Fibroblast of lung (primary cell): ENCODE measurements around the gene FMN1. TPM values are rescaled to one million over a fixed set of nuclear protein-coding genes. Genes with fewer than 3 reads are reported as not detected.
A peak's percentile ranks its signal among the peaks of the same experiment; 100 is the strongest.

Source experiments
- DNase-seq, 2 donors: peaks; one replicate each; pipeline versions ENCODE4 v3.0.0 to v3.0.0-alpha.2; 2010; ENCODE audit warnings: low read depth in 2 of 2
- H2AFZ ChIP-seq: 2 replicates; pipeline ENCODE4 v1.5.1; 2012; ENCODE audit warnings: low read length, control low read depth, inconsistent platforms
- H3K27ac ChIP-seq: 2 replicates; pipeline ENCODE4 v1.5.1; 2011; ENCODE audit warnings: low read length, control low read depth; ENCODE audit not compliant: insufficient read depth
- H3K27me3 ChIP-seq: 2 replicates; pipeline ENCODE4 v1.5.1; 2011; ENCODE audit warnings: mild to moderate bottlenecking, low read length; ENCODE audit not compliant: control insufficient read depth, insufficient read depth
- H3K36me3 ChIP-seq: 2 replicates; pipeline ENCODE4 v1.5.1; 2011; ENCODE audit warnings: low read length; ENCODE audit not compliant: control insufficient read depth, insufficient read depth
- H3K4me1 ChIP-seq: 2 replicates; pipeline ENCODE4 v1.5.1; 2011; ENCODE audit warnings: low read length; ENCODE audit not compliant: control insufficient read depth, insufficient read depth; ENCODE audit errors: extremely low read depth
- H3K4me2 ChIP-seq: 2 replicates; pipeline ENCODE4 v1.5.1; 2011; ENCODE audit warnings: low read length, control low read depth; ENCODE audit not compliant: insufficient read depth; ENCODE audit errors: extremely low read depth
- H3K4me3 ChIP-seq, 4 experiments: fragments of 200-600 bp in 1 of 4; sonication (generic) in 1 of 4; replicated peaks in 1 of 4; 2 replicates each; pipeline ENCODE4 v1.5.1; 2011 to 2016; ENCODE audit warnings: low read length in 4 of 4, low read depth in 3 of 4, mild to moderate bottlenecking in 3 of 4, control low read depth in 2 of 4, inconsistent platforms in 1 of 4, mixed read lengths in 1 of 4; ENCODE audit not compliant: insufficient read depth in 1 of 4; ENCODE audit errors: control extremely low read depth in 1 of 4
- H3K79me2 ChIP-seq: 2 replicates; pipeline ENCODE4 v1.5.1; 2012; ENCODE audit warnings: mild to moderate bottlenecking, low read length, inconsistent platforms; ENCODE audit not compliant: control insufficient read depth, insufficient read depth
- H3K9ac ChIP-seq: 2 replicates; pipeline ENCODE4 v1.5.1; 2011; ENCODE audit warnings: mild to moderate bottlenecking, low read length, control low read depth; ENCODE audit not compliant: insufficient read depth
- H3K9me3 ChIP-seq: 2 replicates; pipeline ENCODE4 v1.5.1; 2012; ENCODE audit warnings: low read depth, low read length; ENCODE audit not compliant: control insufficient read depth, insufficient read depth
- H4K20me1 ChIP-seq: 2 replicates; pipeline ENCODE4 v1.5.1; 2011; ENCODE audit warnings: low read length; ENCODE audit not compliant: control insufficient read depth, insufficient read depth; ENCODE audit errors: extremely low read depth
- EZH2 ChIP-seq: IDR thresholded peaks from 2 replicates; pipeline ENCODE4 v1.5.1; 2012; ENCODE audit warnings: low read length, control low read depth, mild to moderate bottlenecking; ENCODE audit errors: missing control alignments
- polyA plus RNA-seq, 2 donors: library from polyadenylated mRNA; depleted of rRNA in 1 of 2; stranded (reverse) in 1 of 2; unstranded in 1 of 2; fragments of >200 nt; gene quantifications; 2 replicates each; pipeline ENCODE4 v1.2.1, GENCODE V29; 2011 to 2012; ENCODE audit warnings: missing spikeins in 1 of 2
- total RNA-seq: library from RNA; depleted of rRNA; stranded (reverse); fragments of >200 nt; gene quantifications from 2 replicates; pipeline ENCODE4 v1.2.1, GENCODE V29; 2014
- TF ChIP-seq, protein P1 (sequence below), 2 donors: IDR thresholded peaks in 1 of 2; conservative IDR thresholded peaks in 1 of 2; 1 replicate in 1 of 2; 2 replicates in 1 of 2; pipeline ENCODE4 v1.5.1; 2011 to 2012; ENCODE audit warnings: low read length in 2 of 2, control low read depth in 1 of 2, inconsistent platforms in 1 of 2, low read depth in 1 of 2, mild to moderate bottlenecking in 1 of 2

FMN1 gene
- total and polyA plus RNA-seq, 2 donors (not counting 1 experiment from before 2014, with no cell fraction given), result 7.5 to 43.8 TPM

DNA sequence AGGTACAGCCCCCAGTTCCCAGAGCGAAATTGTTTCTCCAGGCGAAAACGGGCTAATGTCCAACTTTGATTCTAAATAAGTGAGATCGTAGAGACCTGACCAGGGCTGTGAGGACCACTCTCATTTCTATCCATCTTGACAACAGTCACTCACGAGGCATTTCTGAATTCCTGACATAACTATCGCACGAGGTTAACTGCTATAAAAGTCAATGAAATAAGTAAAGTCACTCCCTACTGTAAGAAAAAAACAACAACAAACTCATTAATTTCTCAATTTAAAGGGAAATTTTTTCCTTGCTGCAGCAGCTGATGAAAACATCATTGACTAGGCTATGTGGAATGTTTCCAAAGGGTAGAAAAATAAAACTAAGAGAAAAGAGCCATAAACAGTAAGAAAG is 407.6 kb downstream of the FMN1 start:
- peaks cover 12% of the 10 kb centered on the region for H3K4me1 ChIP-seq
- H2AFZ ChIP-seq, result no peak overlapping the region
- H3K9me3 ChIP-seq, result no peaks in the 10 kb centered on the region
- H3K27ac ChIP-seq, result no peak overlapping the region
- no peak overlapping the region for H3K9ac ChIP-seq
- peak in 1 of 2 donors; percentile 13 for DNase-seq
- TF ChIP-seq, protein P1, sequence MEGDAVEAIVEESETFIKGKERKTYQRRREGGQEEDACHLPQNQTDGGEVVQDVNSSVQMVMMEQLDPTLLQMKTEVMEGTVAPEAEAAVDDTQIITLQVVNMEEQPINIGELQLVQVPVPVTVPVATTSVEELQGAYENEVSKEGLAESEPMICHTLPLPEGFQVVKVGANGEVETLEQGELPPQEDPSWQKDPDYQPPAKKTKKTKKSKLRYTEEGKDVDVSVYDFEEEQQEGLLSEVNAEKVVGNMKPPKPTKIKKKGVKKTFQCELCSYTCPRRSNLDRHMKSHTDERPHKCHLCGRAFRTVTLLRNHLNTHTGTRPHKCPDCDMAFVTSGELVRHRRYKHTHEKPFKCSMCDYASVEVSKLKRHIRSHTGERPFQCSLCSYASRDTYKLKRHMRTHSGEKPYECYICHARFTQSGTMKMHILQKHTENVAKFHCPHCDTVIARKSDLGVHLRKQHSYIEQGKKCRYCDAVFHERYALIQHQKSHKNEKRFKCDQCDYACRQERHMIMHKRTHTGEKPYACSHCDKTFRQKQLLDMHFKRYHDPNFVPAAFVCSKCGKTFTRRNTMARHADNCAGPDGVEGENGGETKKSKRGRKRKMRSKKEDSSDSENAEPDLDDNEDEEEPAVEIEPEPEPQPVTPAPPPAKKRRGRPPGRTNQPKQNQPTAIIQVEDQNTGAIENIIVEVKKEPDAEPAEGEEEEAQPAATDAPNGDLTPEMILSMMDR (conservative IDR thresholded peaks at IDR 0.05 in 1 of 2, IDR thresholded peaks at IDR 0.05 in 1 of 2; ENCODE audit: low read depth in 1 of 2, low read length in 2 of 2), result no peak
- TF ChIP-seq EZH2, result no peak
- no peaks in the 10 kb centered on the region for H3K79me2 ChIP-seq
- no peak overlapping the region for H3K4me3 ChIP-seq
- no peaks in the 10 kb centered on the region for H4K20me1 ChIP-seq
- no peaks in the 10 kb centered on the region for H3K36me3 ChIP-seq
- no peaks in the 10 kb centered on the region for H3K27me3 ChIP-seq
- H3K4me2 ChIP-seq, result no peak overlapping the region

DNA sequence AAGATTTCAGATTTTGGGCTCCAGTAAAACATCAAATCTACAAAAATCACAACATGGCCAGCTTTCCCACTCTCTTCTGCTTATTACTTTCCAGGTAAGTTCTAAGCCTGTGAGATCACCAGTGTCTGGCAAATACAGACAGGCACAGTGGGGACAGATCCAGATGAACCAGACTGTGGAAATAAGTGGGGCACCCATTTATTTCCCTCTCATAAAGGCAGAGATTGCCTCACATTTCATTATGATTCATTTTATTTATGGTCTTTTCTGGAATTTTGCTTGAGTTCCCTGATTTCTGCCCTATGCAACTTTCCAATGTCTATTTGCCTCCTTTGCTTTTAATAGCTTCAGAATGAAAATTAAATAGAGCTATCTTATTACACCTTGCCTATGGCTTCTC is 409.9 kb downstream of the FMN1 start:
- no peaks in the 10 kb centered on the region for H3K36me3 ChIP-seq
- H3K9me3 ChIP-seq, result no peaks in the 10 kb centered on the region
- no peaks in the 10 kb centered on the region for H4K20me1 ChIP-seq
- TF ChIP-seq, protein P1 (conservative IDR thresholded peaks at IDR 0.05 in 1 of 2, IDR thresholded peaks at IDR 0.05 in 1 of 2; ENCODE audit: low read depth in 1 of 2, low read length in 2 of 2), result no peak
- no peak for TF ChIP-seq EZH2
- H3K79me2 ChIP-seq, result no peaks in the 10 kb centered on the region
- H3K4me2 ChIP-seq, result no peak overlapping the region
- DNase-seq, result peak in 1 of 2 donors; percentile 14
- no peak overlapping the region for H3K9ac ChIP-seq
- no peak overlapping the region for H2AFZ ChIP-seq
- no peaks in the 10 kb centered on the region for H3K27me3 ChIP-seq
- no peak overlapping the region for H3K27ac ChIP-seq
- no peak overlapping the region for H3K4me3 ChIP-seq
- H3K4me1 ChIP-seq, result no peaks in the 10 kb centered on the region

DNA sequence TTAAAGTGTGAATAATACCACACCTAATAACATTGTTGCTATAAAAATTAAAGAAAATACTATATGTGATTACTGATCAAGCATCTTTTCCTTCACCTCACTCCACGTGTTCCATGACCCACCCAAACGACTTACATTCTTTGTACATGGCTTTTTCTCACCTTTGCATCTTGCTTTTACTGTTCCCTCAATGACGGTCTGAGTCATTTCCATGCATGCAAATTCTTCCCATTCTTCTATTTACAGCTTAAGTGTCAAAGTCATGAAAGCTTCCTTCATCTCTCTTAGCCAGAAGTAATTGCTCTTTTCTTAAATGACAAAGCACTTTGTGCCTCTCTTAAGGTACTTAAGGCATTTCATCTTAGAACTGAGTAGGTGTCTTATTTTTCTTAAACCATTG is 412.7 kb downstream of the FMN1 start:
- Histone ChIP-seq H3K27ac (no peak overlapping the region), H3K9me3 (no peaks in the 10 kb centered on the region), H3K4me2 (no peak overlapping the region), H3K36me3 (no peaks in the 10 kb centered on the region), H4K20me1 (no peaks in the 10 kb centered on the region), H3K9ac (no peak overlapping the region), H3K4me1 (no peaks in the 10 kb centered on the region), H3K4me3 (no peak overlapping the region), H3K79me2 (no peaks in the 10 kb centered on the region), H2AFZ (no peak overlapping the region), H3K27me3 (no peaks in the 10 kb centered on the region)
- peak in 1 of 2 donors; percentile 56 for DNase-seq
- TF ChIP-seq, protein P1 (conservative IDR thresholded peaks at IDR 0.05 in 1 of 2, IDR thresholded peaks at IDR 0.05 in 1 of 2; ENCODE audit: low read depth in 1 of 2, low read length in 2 of 2), result no peak
- no peak for TF ChIP-seq EZH2
